K562 (cell line): ENCODE data around the gene GKAP1. TPM values are rescaled to one million over a fixed set of nuclear protein-coding genes. Genes with fewer than 3 reads are reported as not detected.
A peak's percentile ranks its signal among the peaks of the same experiment; 100 is the strongest.

ENCODE experiments used
- ATAC-seq: fragments of 200-7000 bp; cut with Tn5 transposase; 3 replicates; pipeline ENCODE4 v1.9.1; 2020; ENCODE audit warnings: moderate library complexity
- BruUV-seq: library from RNA; stranded (reverse); fragments of 400-500 nt; replicated peaks from 2 replicates; lab custom pipeline; 2021; lab: Mats Ljungman, UMichigan
- CTCF ChIA-PET: fragments of 300-600 bp; formaldehyde crosslinking; extraction: SDS; loops from one replicate; lab custom pipeline; 2021; ENCODE audit warnings: low intra/inter-chr PET ratio; lab: Yijun Ruan, JAX
- POLR2A ChIA-PET: fragments of 300-600, 350-650 bp; sonication (Branson Sonifier 250); formaldehyde crosslinking; extraction: SDS; loops from one replicate; lab custom pipeline; 2021; ENCODE audit warnings: antibody characterized with exemption, inconsistent platforms; lab: Yijun Ruan, JAX
- DNase-seq, 4 experiments: peaks; one replicate each; pipeline versions ENCODE4 v3.0.0 to v3.0.0-alpha.2; 2011 to 2018; ENCODE audit warnings: low spot score in 3 of 4, mixed read lengths in 3 of 4; ENCODE audit errors: extremely low read depth in 1 of 4
- FAIRE-seq: peaks from 2 replicates; lab custom pipeline; 2011; peaks lifted over from hg19 to GRCh38; lab: Jason Lieb, UNC
- H2AFZ ChIP-seq: 2 replicates; pipeline ENCODE4 v1.6.0; 2011; ENCODE audit warnings: low read depth, low read length, control low read depth, inconsistent platforms
- H3K27ac ChIP-seq: fragments of 200-600 bp; 3 replicates; pipeline ENCODE4 v1.8.0; 2011; ENCODE audit warnings: low read depth, mild to moderate bottlenecking, control low read depth, inconsistent platforms, low read length, moderate library complexity, mixed read lengths; ENCODE audit errors: extremely low read depth
- H3K27me3 ChIP-seq, 2 experiments: fragments of 300-600 bp in 1 of 2; 2 replicates in 1 of 2; 3 replicates in 1 of 2; pipeline versions ENCODE4 v1.6.0 to v1.8.0; 2011; ENCODE audit warnings: inconsistent platforms in 2 of 2, low read length in 2 of 2, mild to moderate bottlenecking in 1 of 2, mixed read lengths in 1 of 2, moderate library complexity in 1 of 2; ENCODE audit not compliant: control insufficient read depth in 2 of 2, insufficient read depth in 2 of 2
- H3K36me3 ChIP-seq: fragments of 300-600 bp; 3 replicates; pipeline ENCODE4 v1.8.0; 2011; ENCODE audit warnings: mild to moderate bottlenecking, low read length, inconsistent platforms; ENCODE audit not compliant: control insufficient read depth, insufficient read depth
- H3K4me1 ChIP-seq, 2 experiments: fragments of 200-600 bp in 1 of 2; replicated peaks in 1 of 2; 2 replicates in 1 of 2; 3 replicates in 1 of 2; pipeline versions ENCODE4 v1.5.1 to v1.8.0; 2011; ENCODE audit warnings: inconsistent platforms in 2 of 2, low read length in 2 of 2, mild to moderate bottlenecking in 1 of 2, mixed read lengths in 1 of 2, moderate library complexity in 1 of 2; ENCODE audit not compliant: control insufficient read depth in 2 of 2, insufficient read depth in 2 of 2
- H3K4me2 ChIP-seq: 2 replicates; pipeline ENCODE4 v1.6.1; 2011; ENCODE audit warnings: low read length, control low read depth, inconsistent platforms, mixed read lengths; ENCODE audit not compliant: insufficient read depth
- H3K4me3 ChIP-seq: fragments of 200-600 bp; sonication (generic), shearing (Covaris generic); 2 replicates; pipeline ENCODE4 v1.5.1; 2016; ENCODE audit warnings: control low read depth, inconsistent platforms
- H3K79me2 ChIP-seq: fragments of 200-600 bp; 3 replicates; pipeline ENCODE4 v1.8.0; 2011; ENCODE audit warnings: low read length, inconsistent platforms; ENCODE audit not compliant: control insufficient read depth, insufficient read depth
- H3K9ac ChIP-seq, 2 experiments: 2 replicates each; pipeline versions ENCODE4 v1.6.0 to v1.6.1; 2011; ENCODE audit warnings: low read depth in 2 of 2, low read length in 2 of 2, control low read depth in 1 of 2, inconsistent platforms in 1 of 2, mild to moderate bottlenecking in 1 of 2, mixed read lengths in 1 of 2; ENCODE audit not compliant: insufficient read depth in 1 of 2
- H3K9me1 ChIP-seq: one replicate; pipeline ENCODE4 v1.6.0; 2011; ENCODE audit warnings: inconsistent platforms, mild to moderate bottlenecking, low read length, moderate library complexity; ENCODE audit not compliant: control insufficient read depth, insufficient read depth
- H3K9me3 ChIP-seq: replicated peaks from 2 replicates; pipeline ENCODE4 v1.5.1; 2011; ENCODE audit warnings: low read depth, low read length, inconsistent platforms; ENCODE audit not compliant: control insufficient read depth, insufficient read depth
- H4K20me1 ChIP-seq: replicated peaks from 2 replicates; pipeline ENCODE4 v1.6.1; 2011; ENCODE audit warnings: low read length, inconsistent platforms, mixed read lengths; ENCODE audit not compliant: control insufficient read depth, insufficient read depth
- HDAC8 ChIP-seq: fragments of 450-650 bp; IDR thresholded peaks from 2 replicates; pipeline ENCODE4 v1.6.1; 2016; ENCODE audit warnings: mild to moderate bottlenecking, missing genetic modification characterization, moderate library complexity, missing compliant biosample characterization
- KAT2B ChIP-seq: IDR thresholded peaks from one replicate; pipeline ENCODE4 v1.6.1; 2012; ENCODE audit warnings: low read depth, mild to moderate bottlenecking, control low read depth, inconsistent platforms, low read length, moderate library complexity
- KHSRP ChIP-seq: fragments of 450-650 bp; IDR thresholded peaks from 2 replicates; pipeline ENCODE4 v1.6.1; 2017
- LEF1 ChIP-seq: fragments of 450-650 bp; IDR thresholded peaks from 2 replicates; pipeline ENCODE4 v1.6.1; 2016; ENCODE audit warnings: mild to moderate bottlenecking
- PHF8 ChIP-seq: fragments of 200-600 bp; sonication (generic); IDR thresholded peaks from 2 replicates; pipeline ENCODE4 v1.6.1; 2012; ENCODE audit warnings: mixed run types, mild to moderate bottlenecking, inconsistent platforms, low read length, moderate library complexity, borderline replicate concordance
- POLR2A ChIP-seq: fragments of 450-650 bp; conservative IDR thresholded peaks from 2 replicates; pipeline ENCODE4 v1.6.1; 2016
- PTRF ChIP-seq: fragments of 450-650 bp; IDR thresholded peaks from 2 replicates; pipeline ENCODE4 v1.6.1; 2016; ENCODE audit warnings: mild to moderate bottlenecking, missing genetic modification characterization, missing compliant biosample characterization
- SRSF9 ChIP-seq: fragments of 200-400 bp; formaldehyde crosslinking; IDR thresholded peaks from 2 replicates; pipeline ENCODE4 v1.6.1; 2017; ENCODE audit warnings: low read depth, low read length, borderline replicate concordance
- ZNF239 ChIP-seq: fragments of 250-450 bp; sonication (Bioruptor Pico); IDR thresholded peaks from 2 replicates; pipeline ENCODE4 v1.4.0; 2020; ENCODE audit warnings: mild to moderate bottlenecking
- ZNF41 ChIP-seq: fragments of 250-450 bp; sonication (Bioruptor Pico); conservative IDR thresholded peaks from 2 replicates; pipeline ENCODE4 v1.4.0; 2020; ENCODE audit warnings: mild to moderate bottlenecking
- ZNF717 ChIP-seq: fragments of 250-450 bp; sonication (Bioruptor Pico); IDR thresholded peaks from 2 replicates; pipeline ENCODE4 v1.5.0; 2021
- ZSCAN29 ChIP-seq: fragments of 450-650 bp; IDR thresholded peaks from 2 replicates; pipeline ENCODE4 v1.6.1; 2017
- WGBS: fragments of 100-300 bp; shearing (Covaris generic); methylation state at CpG from one replicate; pipeline ENCODE4 v1.1.6; 2016; ENCODE audit warnings: low coverage, mixed read lengths; ENCODE audit not compliant: insufficient coverage; ENCODE audit errors: missing lambda C conversion rate; 5-methylcytosine and 5-hydroxymethylcytosine counted together
- in situ Hi-C: fragments of 300-500 bp; cut with MboI; formaldehyde crosslinking; loops from 4 replicates; pipeline ENCODE4 v1.15.0; 2018; ENCODE audit warnings: inconsistent platforms, mixed read lengths
- intact Hi-C: fragments of 100-400 bp; cut with micrococcal nuclease; formaldehyde crosslinking; loops from 2 replicates; pipeline ENCODE4 v1.14.2; 2022
- polyA plus RNA-seq, 8 experiments: library from polyadenylated mRNA; depleted of rRNA in 4 of 8; stranded (reverse) in 5 of 8; unstranded in 3 of 8; fragments of >200 nt; fragmentation: Nextera tagmentation in 2 of 8; fragmentation: Illumina TruSeq in 1 of 8; extraction: Ambion mirVana in 2 of 8; extraction: Trizol in 1 of 8; gene quantifications; 2 replicates each; pipeline versions ENCODE4 v1.2.1 to v1.2.3, GENCODE V29; 2011 to 2014; ENCODE audit warnings: inconsistent platforms in 1 of 8, missing spikeins in 1 of 8
- total RNA-seq, 7 experiments: library from RNA; depleted of rRNA in 6 of 7; stranded (reverse); fragments of >200 nt in 6 of 7; fragmentation: Illumina TruSeq in 2 of 7; extraction: Trizol in 2 of 7; gene quantifications; 2 replicates each; pipeline versions ENCODE4 v1.2.1 to v1.2.3, GENCODE V29; 2011 to 2021; ENCODE audit warnings: low replicate concordance in 1 of 7
- TF ChIP-seq, protein P1 (sequence below): fragments of 450-650 bp; formaldehyde crosslinking; IDR thresholded peaks from 2 replicates; pipeline ENCODE4 v1.4.0; 2020; ENCODE audit warnings: mild to moderate bottlenecking, moderate library complexity
- TF ChIP-seq, protein P2 (sequence below): fragments of 250-450 bp; sonication (Bioruptor Pico); IDR thresholded peaks from 2 replicates; pipeline ENCODE4 v1.4.0; 2020
- TF ChIP-seq, protein P3 (sequence below): fragments of 450-650 bp; formaldehyde crosslinking; IDR thresholded peaks from 2 replicates; pipeline ENCODE4 v1.4.0; 2020; ENCODE audit warnings: mild to moderate bottlenecking
- TF ChIP-seq, protein P4 (sequence below): fragments of 450-650 bp; IDR thresholded peaks from 2 replicates; pipeline ENCODE4 v1.7.0; 2016; ENCODE audit warnings: borderline replicate concordance
- TF ChIP-seq, protein P5 (sequence below): sonication (generic); formaldehyde crosslinking; IDR thresholded peaks from 2 replicates; pipeline ENCODE4 v1.8.0; 2022; ENCODE audit warnings: mild to moderate bottlenecking, missing genetic modification reagents, borderline replicate concordance

The GKAP1 gene
- total and polyA plus RNA-seq, 9 of the 15 experiments (the other 6 are each of a cell fraction or from before 2014, with no cell fraction given): 1.0 to 3.8 (median 2.7) TPM

DNA sequence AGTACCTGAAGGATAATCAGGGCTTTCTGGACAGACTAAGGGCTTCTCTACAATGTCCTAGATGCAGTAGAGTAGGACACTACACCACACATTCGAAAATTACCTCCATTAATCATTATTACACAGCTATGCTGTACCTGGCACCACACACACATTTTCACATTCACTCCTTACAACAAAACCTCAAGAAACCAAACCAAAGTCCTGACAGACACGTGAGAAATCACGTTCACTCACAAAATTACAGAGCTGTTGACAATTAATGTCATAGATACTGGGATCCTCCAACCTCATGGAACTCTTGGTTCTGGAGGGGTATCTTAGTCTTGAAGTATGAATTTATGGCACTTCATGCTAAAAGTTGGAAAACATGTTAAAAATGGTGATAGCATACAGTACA lies 126.1 kb downstream of the GKAP1 start:
- peaks cover 98% of the 10 kb centered on the region for H3K79me2 ChIP-seq
- TF ChIP-seq, protein P1, sequence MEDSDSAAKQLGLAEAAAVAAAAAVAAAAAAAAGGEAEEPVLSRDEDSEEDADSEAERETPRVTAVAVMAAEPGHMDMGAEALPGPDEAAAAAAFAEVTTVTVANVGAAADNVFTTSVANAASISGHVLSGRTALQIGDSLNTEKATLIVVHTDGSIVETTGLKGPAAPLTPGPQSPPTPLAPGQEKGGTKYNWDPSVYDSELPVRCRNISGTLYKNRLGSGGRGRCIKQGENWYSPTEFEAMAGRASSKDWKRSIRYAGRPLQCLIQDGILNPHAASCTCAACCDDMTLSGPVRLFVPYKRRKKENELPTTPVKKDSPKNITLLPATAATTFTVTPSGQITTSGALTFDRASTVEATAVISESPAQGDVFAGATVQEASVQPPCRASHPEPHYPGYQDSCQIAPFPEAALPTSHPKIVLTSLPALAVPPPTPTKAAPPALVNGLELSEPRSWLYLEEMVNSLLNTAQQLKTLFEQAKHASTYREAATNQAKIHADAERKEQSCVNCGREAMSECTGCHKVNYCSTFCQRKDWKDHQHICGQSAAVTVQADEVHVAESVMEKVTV (CRISPR knock-in tag): no peak
- no peak for TF ChIP-seq ZNF239 (CRISPR knock-in tag)
- TF ChIP-seq LEF1: no peak
- no peak for TF ChIP-seq ZNF717 (CRISPR knock-in tag)
- TF ChIP-seq, protein P2, sequence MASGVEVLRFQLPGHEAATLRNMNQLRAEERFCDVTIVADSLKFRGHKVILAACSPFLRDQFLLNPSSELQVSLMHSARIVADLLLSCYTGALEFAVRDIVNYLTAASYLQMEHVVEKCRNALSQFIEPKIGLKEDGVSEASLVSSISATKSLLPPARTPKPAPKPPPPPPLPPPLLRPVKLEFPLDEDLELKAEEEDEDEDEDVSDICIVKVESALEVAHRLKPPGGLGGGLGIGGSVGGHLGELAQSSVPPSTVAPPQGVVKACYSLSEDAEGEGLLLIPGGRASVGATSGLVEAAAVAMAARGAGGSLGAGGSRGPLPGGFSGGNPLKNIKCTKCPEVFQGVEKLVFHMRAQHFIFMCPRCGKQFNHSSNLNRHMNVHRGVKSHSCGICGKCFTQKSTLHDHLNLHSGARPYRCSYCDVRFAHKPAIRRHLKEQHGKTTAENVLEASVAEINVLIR: no peak
- no peak for TF ChIP-seq POLR2A
- TF ChIP-seq, protein P3, sequence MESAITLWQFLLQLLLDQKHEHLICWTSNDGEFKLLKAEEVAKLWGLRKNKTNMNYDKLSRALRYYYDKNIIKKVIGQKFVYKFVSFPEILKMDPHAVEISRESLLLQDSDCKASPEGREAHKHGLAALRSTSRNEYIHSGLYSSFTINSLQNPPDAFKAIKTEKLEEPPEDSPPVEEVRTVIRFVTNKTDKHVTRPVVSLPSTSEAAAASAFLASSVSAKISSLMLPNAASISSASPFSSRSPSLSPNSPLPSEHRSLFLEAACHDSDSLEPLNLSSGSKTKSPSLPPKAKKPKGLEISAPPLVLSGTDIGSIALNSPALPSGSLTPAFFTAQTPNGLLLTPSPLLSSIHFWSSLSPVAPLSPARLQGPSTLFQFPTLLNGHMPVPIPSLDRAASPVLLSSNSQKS (CRISPR knock-in tag): no peak
- no peak for TF ChIP-seq HDAC8 (tag)
- no peak for TF ChIP-seq ZNF41
- no peak for TF ChIP-seq KAT2B
- no peak for TF ChIP-seq ZSCAN29
- no peak for TF ChIP-seq KHSRP
- TF ChIP-seq, protein P4, sequence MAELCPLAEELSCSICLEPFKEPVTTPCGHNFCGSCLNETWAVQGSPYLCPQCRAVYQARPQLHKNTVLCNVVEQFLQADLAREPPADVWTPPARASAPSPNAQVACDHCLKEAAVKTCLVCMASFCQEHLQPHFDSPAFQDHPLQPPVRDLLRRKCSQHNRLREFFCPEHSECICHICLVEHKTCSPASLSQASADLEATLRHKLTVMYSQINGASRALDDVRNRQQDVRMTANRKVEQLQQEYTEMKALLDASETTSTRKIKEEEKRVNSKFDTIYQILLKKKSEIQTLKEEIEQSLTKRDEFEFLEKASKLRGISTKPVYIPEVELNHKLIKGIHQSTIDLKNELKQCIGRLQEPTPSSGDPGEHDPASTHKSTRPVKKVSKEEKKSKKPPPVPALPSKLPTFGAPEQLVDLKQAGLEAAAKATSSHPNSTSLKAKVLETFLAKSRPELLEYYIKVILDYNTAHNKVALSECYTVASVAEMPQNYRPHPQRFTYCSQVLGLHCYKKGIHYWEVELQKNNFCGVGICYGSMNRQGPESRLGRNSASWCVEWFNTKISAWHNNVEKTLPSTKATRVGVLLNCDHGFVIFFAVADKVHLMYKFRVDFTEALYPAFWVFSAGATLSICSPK: no peak
- TF ChIP-seq PTRF: no peak
- TF ChIP-seq, protein P5, sequence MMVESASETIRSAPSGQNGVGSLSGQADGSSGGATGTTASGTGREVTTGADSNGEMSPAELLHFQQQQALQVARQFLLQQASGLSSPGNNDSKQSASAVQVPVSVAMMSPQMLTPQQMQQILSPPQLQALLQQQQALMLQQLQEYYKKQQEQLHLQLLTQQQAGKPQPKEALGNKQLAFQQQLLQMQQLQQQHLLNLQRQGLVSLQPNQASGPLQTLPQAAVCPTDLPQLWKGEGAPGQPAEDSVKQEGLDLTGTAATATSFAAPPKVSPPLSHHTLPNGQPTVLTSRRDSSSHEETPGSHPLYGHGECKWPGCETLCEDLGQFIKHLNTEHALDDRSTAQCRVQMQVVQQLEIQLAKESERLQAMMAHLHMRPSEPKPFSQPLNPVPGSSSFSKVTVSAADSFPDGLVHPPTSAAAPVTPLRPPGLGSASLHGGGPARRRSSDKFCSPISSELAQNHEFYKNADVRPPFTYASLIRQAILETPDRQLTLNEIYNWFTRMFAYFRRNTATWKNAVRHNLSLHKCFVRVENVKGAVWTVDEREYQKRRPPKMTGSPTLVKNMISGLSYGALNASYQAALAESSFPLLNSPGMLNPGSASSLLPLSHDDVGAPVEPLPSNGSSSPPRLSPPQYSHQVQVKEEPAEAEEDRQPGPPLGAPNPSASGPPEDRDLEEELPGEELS (CRISPR knock-in tag): no peak
- TF ChIP-seq PHF8: no peak
- no peak for TF ChIP-seq SRSF9
- ChIA-PET POLR2A (interaction anchor here (1.0 to 2.2 kb wide), 2 partner anchors 17 to 25 kb away, joined by 4 to 9 read pairs; partner anchors contain the start of gene UBQLN1), CTCF (no interaction called here)
- ATAC-seq (peak; percentile 32; the same call in 2 of the 3 replicates), DNase-seq (no peak), FAIRE-seq (no peak)
- no peak overlapping the region for H3K4me2 ChIP-seq
- H3K9me1 ChIP-seq: no peaks in the 10 kb centered on the region
- H3K4me1 ChIP-seq: no peaks in the 10 kb centered on the region; a peak in 1 of 5 replicates
- no peak overlapping the region for H3K9ac ChIP-seq
- peaks cover 24% of the 10 kb centered on the region for H4K20me1 ChIP-seq
- in situ Hi-C loops: no loop called here
- intact Hi-C loops: no loop called here
- H3K4me3 ChIP-seq: no peak overlapping the region
- H3K9me3 ChIP-seq: no peaks in the 10 kb centered on the region
- H3K36me3 ChIP-seq: 0 out of 3 replicates have a peak, but pooled peaks cover 8% of the 10 kb centered on the region
- BruUV-seq: no TSS peak
- WGBS: 81% methylated on average over 3 of the region's 3 CpGs
- H3K27ac ChIP-seq: no peak overlapping the region
- H2AFZ ChIP-seq: no peak overlapping the region
- H3K27me3 ChIP-seq: no peaks in the 10 kb centered on the region
